Neuronal stem cell (in vitro differentiated cells): ENCODE measurements around the gene RALGAPA1.

ENCODE experiments used
- DNase-seq: peaks from one replicate; pipeline ENCODE4 v3.0.0-alpha.2; 2013; ENCODE audit warnings: low spot score
- H2AFZ ChIP-seq: one replicate; pipeline ENCODE4 v1.6.1; 2013; ENCODE audit warnings: mild to moderate bottlenecking, low read length, inconsistent platforms
- H2AK5ac ChIP-seq: 2 replicates; pipeline ENCODE4 v1.6.1; 2013; ENCODE audit warnings: low read depth, mild to moderate bottlenecking, inconsistent platforms, low read length, moderate library complexity, mixed read lengths
- H2BK120ac ChIP-seq: 2 replicates; pipeline ENCODE4 v1.6.1; 2013; ENCODE audit warnings: low read depth, mild to moderate bottlenecking, inconsistent platforms, low read length, moderate library complexity, mixed read lengths
- H2BK12ac ChIP-seq: one replicate; pipeline ENCODE4 v1.6.1; 2013; ENCODE audit warnings: low read length, inconsistent platforms
- H2BK15ac ChIP-seq: 2 replicates; pipeline ENCODE4 v1.6.1; 2013; ENCODE audit warnings: mild to moderate bottlenecking, low read length, inconsistent platforms, mixed read lengths
- H2BK5ac ChIP-seq: one replicate; pipeline ENCODE4 v1.6.1; 2013; ENCODE audit warnings: inconsistent platforms, mild to moderate bottlenecking, low read length, moderate library complexity
- H3K14ac ChIP-seq: one replicate; pipeline ENCODE4 v1.6.1; 2013; ENCODE audit warnings: low read length, inconsistent platforms
- H3K18ac ChIP-seq: 2 replicates; pipeline ENCODE4 v1.6.1; 2013; ENCODE audit warnings: low read length, inconsistent platforms
- H3K23ac ChIP-seq: 2 replicates; pipeline ENCODE4 v1.6.1; 2013; ENCODE audit warnings: low read depth, mild to moderate bottlenecking, mixed read lengths, low read length, inconsistent platforms; ENCODE audit not compliant: poor library complexity
- H3K27ac ChIP-seq: replicated peaks from 3 replicates; pipeline ENCODE4 v1.5.1; 2013; ENCODE audit warnings: low read length, inconsistent platforms
- H3K27me3 ChIP-seq, 3 experiments: 2 replicates each; pipeline ENCODE4 v1.6.1; 2013; ENCODE audit warnings: low read length in 3 of 3, mild to moderate bottlenecking in 2 of 3, inconsistent platforms in 1 of 3, low read depth in 1 of 3, mixed read lengths in 1 of 3, moderate library complexity in 1 of 3; ENCODE audit not compliant: control insufficient read depth in 3 of 3, insufficient read depth in 3 of 3
- H3K36me3 ChIP-seq, 2 donors: replicated peaks in 1 of 2; 2 replicates each; pipeline ENCODE4 v1.6.1; 2013; ENCODE audit warnings: low read length in 2 of 2; ENCODE audit not compliant: control insufficient read depth in 2 of 2, insufficient read depth in 2 of 2
- H3K4ac ChIP-seq: 2 replicates; pipeline ENCODE4 v1.6.1; 2013; ENCODE audit warnings: inconsistent platforms, mild to moderate bottlenecking, low read length, moderate library complexity
- H3K4me1 ChIP-seq, 2 donors: 1 replicate in 1 of 2; 2 replicates in 1 of 2; pipeline ENCODE4 v1.6.1; 2013; ENCODE audit warnings: low read length in 2 of 2, low read depth in 1 of 2; ENCODE audit not compliant: control insufficient read depth in 2 of 2, insufficient read depth in 1 of 2
- H3K4me2 ChIP-seq: one replicate; pipeline ENCODE4 v1.6.1; 2013; ENCODE audit warnings: mild to moderate bottlenecking, low read length, inconsistent platforms; ENCODE audit not compliant: insufficient read depth, poor library complexity, severe bottlenecking
- H3K4me3 ChIP-seq, 2 donors: 2 replicates each; pipeline ENCODE4 v1.5.1; 2013; ENCODE audit warnings: low read length in 2 of 2, mild to moderate bottlenecking in 2 of 2, inconsistent platforms in 1 of 2, moderate library complexity in 1 of 2
- H3K79me1 ChIP-seq: one replicate; pipeline ENCODE4 v1.6.1; 2013; ENCODE audit warnings: low read depth, mild to moderate bottlenecking, inconsistent platforms, low read length, moderate library complexity
- H3K9ac ChIP-seq: one replicate; pipeline ENCODE4 v1.6.1; 2013; ENCODE audit warnings: mild to moderate bottlenecking, low read depth, low read length, inconsistent platforms; ENCODE audit not compliant: poor library complexity
- H3K9me3 ChIP-seq, 2 donors: replicated peaks in 1 of 2; 2 replicates each; pipeline versions ENCODE3 to v1.6.1; 2013; ENCODE audit warnings: low read length in 2 of 2, mild to moderate bottlenecking in 2 of 2, inconsistent platforms in 1 of 2, low read depth in 1 of 2, mixed read lengths in 1 of 2, moderate library complexity in 1 of 2; ENCODE audit not compliant: control insufficient read depth in 2 of 2, insufficient read depth in 1 of 2
- H4K8ac ChIP-seq: one replicate; pipeline ENCODE4 v1.6.1; 2013; ENCODE audit warnings: low read depth, mild to moderate bottlenecking, inconsistent platforms, low read length, moderate library complexity
- H4K91ac ChIP-seq: one replicate; pipeline ENCODE4 v1.6.1; 2013; ENCODE audit warnings: low read length, low read depth, mild to moderate bottlenecking, inconsistent platforms; ENCODE audit not compliant: poor library complexity
- WGBS, 2 donors: extraction: QIAGEN DNeasy Blood & Tissue Kit; methylation state at CpG; one replicate each; pipeline ENCODE4 v1.1.7; 2013; ENCODE audit warnings: missing lambda C conversion rate in 2 of 2, mixed read lengths in 1 of 2; ENCODE audit not compliant: insufficient read length in 2 of 2, insufficient replicate concordance in 1 of 2; ENCODE audit errors: extremely low coverage in 2 of 2; 5-methylcytosine and 5-hydroxymethylcytosine counted together

Gene RALGAPA1

DNA sequence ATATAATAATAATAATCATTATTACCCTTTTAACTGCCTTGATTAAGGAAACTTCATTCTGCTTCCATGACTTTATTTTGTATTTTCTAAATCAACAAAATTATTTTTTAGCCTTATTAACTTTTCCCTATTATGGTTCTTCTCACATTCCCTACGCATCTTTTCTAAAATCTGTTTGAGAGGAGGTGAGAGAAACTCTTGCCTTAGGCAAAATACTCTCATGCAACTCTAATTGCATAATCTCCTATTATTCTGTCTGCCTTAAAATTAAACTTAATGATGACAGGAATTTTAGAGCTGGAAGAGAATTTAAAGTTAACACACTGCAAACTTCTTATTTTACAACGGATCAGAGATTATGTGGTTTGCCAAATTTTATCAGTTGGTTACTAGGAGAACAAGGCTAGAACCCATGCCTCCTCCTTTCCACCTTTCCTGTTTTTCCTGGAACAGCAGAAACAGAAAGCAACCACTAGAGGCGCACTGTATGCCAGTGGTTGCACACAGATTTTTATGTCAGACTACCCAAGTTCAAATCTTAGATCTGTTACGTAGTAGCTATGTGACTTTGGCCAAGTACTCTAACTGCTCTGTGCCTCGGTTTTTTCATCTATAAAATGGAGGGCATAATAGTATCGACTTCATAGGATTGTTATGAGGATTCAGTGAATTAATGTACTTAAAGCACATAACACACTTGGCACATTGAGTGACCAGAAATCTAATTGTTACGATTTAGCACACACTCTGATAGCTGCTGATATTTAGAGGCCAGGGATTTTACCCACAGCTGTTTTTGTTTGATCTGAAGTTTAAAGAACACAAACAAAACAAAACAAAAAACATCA, 12.7 kb upstream of the RALGAPA1 start:
- Histone ChIP-seq H2BK5ac (no peak overlapping the region), H3K9ac (no peak overlapping the region)
- no CpG with 5 or more reads among the region's 7 CpGs for WGBS, 2 donors

DNA sequence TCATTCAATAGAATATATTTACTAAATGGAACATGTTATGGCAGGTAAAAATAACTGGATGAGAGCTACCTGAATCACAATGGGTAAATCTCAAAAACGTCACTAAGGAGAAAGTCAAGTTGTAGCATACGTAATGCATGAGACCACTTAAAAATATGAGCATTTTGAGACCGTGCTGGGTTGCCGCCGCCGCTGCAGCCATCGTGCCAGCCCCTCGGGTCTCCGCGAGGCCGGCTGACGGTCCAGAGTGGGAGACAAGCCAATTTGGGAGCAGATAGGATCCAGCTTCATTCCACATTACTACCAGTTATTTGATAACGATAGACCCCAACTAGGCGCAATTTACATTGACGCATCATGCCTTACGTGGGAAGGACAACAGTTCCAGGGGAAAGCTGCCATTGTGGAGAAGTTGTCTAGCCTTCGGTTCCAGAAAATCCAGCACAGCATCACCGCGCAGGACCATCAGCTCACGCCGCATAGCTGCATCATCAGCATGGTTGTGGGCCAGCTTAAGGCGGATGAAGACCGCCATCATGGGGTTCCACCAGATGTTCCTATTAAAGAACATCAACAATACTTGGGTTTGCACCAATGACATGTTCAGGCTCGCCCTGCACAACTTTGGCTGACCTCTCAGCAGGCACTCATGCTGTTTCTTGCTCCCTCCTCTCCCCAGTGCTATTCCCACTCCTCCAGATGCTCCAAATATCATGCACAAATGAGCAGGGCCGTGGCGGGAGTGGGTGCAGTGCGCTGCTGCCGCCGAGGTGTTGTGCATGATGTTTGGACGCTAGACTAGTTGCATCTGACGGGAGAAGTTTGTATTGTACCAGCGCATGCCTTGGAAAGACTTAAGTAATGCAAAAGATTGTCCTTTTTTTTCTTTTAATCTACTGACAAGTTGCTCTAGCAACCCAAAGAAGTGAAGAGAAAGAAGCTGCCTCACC, 10.8 kb upstream of the RALGAPA1 start:
- no peak overlapping the region for H3K9ac ChIP-seq
- H3K27me3 ChIP-seq, result no peaks in the 10 kb centered on the region
- H3K4me2 ChIP-seq, result no peak overlapping the region
- no peak overlapping the region for H3K4me3 ChIP-seq
- no peak overlapping the region for H2BK5ac ChIP-seq
- H3K79me1 ChIP-seq, result no peaks in the 10 kb centered on the region
- no CpG with 5 or more reads among the region's 32 CpGs for WGBS, 2 donors
- H3K4me1 ChIP-seq, result no peaks in the 10 kb centered on the region
- peak overlapping the region; percentile 53 for H2AFZ ChIP-seq
- no peak for DNase-seq
- H3K36me3 ChIP-seq, result no peaks in the 10 kb centered on the region
- H3K23ac ChIP-seq, result no peak overlapping the region
- no peak overlapping the region for H3K14ac ChIP-seq
- no peak overlapping the region for H4K8ac ChIP-seq
- no peak overlapping the region for H2BK15ac ChIP-seq
- H3K9me3 ChIP-seq, result no peaks in the 10 kb centered on the region
- no peak overlapping the region for H4K91ac ChIP-seq
- H2AK5ac ChIP-seq, result no peak overlapping the region
- no peak overlapping the region for H2BK120ac ChIP-seq
- no peak overlapping the region for H3K4ac ChIP-seq
- H3K27ac ChIP-seq, result no peak overlapping the region
- H3K18ac ChIP-seq, result no peak overlapping the region
- H2BK12ac ChIP-seq, result no peak overlapping the region

More for the DNA sequence above, 12.7 kb upstream of the RALGAPA1 start:
- Histone ChIP-seq H3K4me1 (no peaks in the 10 kb centered on the region), H4K91ac (no peak overlapping the region), H2BK15ac (no peak overlapping the region), H3K18ac (no peak overlapping the region), H2BK12ac (no peak overlapping the region), H3K4ac (no peak overlapping the region), H2BK120ac (no peak overlapping the region), H3K9me3 (no peaks in the 10 kb centered on the region), H4K8ac (no peak overlapping the region), H3K14ac (no peak overlapping the region), H3K79me1 (no peaks in the 10 kb centered on the region), H3K23ac (no peak overlapping the region), H3K4me2 (no peak overlapping the region), H2AK5ac (no peak overlapping the region), H3K4me3 (no peak overlapping the region), H2AFZ (no peak overlapping the region), H3K27ac (no peak overlapping the region), H3K27me3 (no peaks in the 10 kb centered on the region), H3K36me3 (no peaks in the 10 kb centered on the region)
- no peak for DNase-seq

DNA sequence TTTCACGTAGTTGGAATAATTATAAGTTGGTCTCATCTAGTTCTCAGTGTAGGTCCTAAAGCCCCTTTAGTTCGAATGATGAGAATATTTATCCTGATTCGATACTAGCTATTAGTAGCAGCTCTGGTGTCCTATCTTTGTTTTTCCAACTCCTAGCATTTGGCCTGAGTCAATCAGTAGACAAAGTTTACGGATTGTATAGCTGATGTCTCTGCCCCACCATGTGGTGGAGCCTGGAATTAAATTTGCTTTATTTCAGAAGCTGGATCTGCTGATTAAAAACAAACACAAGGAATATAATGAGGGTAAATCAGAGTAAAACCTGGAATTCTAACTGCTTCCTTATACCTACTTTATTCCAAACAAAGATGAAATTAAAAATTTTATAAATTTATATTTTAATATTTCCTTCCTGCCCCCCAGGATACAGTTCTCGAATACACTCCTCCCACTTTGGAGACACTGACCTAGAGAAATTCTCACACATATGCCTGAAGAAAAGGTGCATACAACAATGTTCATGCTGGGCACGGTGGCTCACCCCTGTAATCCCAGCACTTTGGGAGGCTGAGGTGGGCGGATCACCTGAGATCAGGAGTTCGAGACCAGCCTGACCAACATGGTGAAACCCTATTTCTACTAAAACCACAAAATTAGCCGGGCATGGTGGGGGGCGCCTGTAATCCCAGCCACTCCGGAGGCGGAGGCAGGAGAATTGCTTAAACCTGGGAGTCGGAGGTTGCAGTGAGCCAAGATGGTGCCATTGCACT, 9.4 kb upstream of the RALGAPA1 start:
- WGBS, 2 donors, result no CpG with 5 or more reads among the region's 13 CpGs
- Histone ChIP-seq H2BK15ac (no peak overlapping the region), H2AFZ (no peak overlapping the region), H3K4me3 (no peak overlapping the region), H2BK120ac (no peak overlapping the region), H4K8ac (no peak overlapping the region), H3K4ac (no peak overlapping the region), H3K4me1 (no peaks in the 10 kb centered on the region), H2BK5ac (no peak overlapping the region), H2AK5ac (no peak overlapping the region), H3K14ac (no peak overlapping the region), H3K18ac (no peak overlapping the region), H3K36me3 (no peaks in the 10 kb centered on the region), H3K27ac (no peak overlapping the region), H3K9me3 (no peaks in the 10 kb centered on the region), H3K27me3 (no peaks in the 10 kb centered on the region), H3K23ac (no peak overlapping the region), H3K4me2 (no peak overlapping the region), H2BK12ac (no peak overlapping the region), H3K9ac (no peak overlapping the region), H4K91ac (no peak overlapping the region), H3K79me1 (no peaks in the 10 kb centered on the region)
- DNase-seq, result no peak
